GM23338 (cell line): Measurements from ENCODE around the gene NGF. TPM values are rescaled to one million over a fixed set of nuclear protein-coding genes. Genes with fewer than 3 reads are reported as not detected.

ENCODE experiments used
- ATAC-seq: fragments of 200-7000 bp; cut with Tn5 transposase; 3 replicates; pipeline ENCODE4 v1.9.1; 2020
- DNase-seq: peaks from one replicate; pipeline ENCODE4 v3.0.0-alpha.2; 2015; ENCODE audit warnings: low spot score
- H2AFZ ChIP-seq: fragments of 200-600 bp; sonication (generic); 2 replicates; pipeline ENCODE4 v1.8.0; 2016; ENCODE audit warnings: antibody characterized with exemption, mild to moderate bottlenecking, moderate library complexity
- H3F3A ChIP-seq: fragments of 200-600 bp; sonication (generic); replicated peaks from 2 replicates; pipeline ENCODE4 v1.8.0; 2017; ENCODE audit warnings: antibody characterized with exemption, mixed run types, low read depth
- H3K27ac ChIP-seq: fragments of 200-600 bp; sonication (generic); 2 replicates; pipeline ENCODE4 v1.6.1; 2016; ENCODE audit warnings: low read depth
- H3K27me3 ChIP-seq: fragments of 200-600 bp; sonication (generic); 2 replicates; pipeline ENCODE4 v1.8.0; 2016; ENCODE audit warnings: mild to moderate bottlenecking, mixed run types, moderate library complexity; ENCODE audit not compliant: insufficient read depth
- H3K36me3 ChIP-seq: fragments of 200-600 bp; sonication (generic); 2 replicates; pipeline ENCODE4 v1.8.0; 2016; ENCODE audit warnings: mild to moderate bottlenecking; ENCODE audit not compliant: insufficient read depth
- H3K4me1 ChIP-seq: fragments of 200-600 bp; sonication (generic); 2 replicates; pipeline ENCODE4 v1.8.0; 2016; ENCODE audit warnings: mild to moderate bottlenecking, moderate library complexity; ENCODE audit not compliant: insufficient read depth
- H3K4me2 ChIP-seq: fragments of 200-600 bp; sonication (generic); 2 replicates; pipeline ENCODE4 v1.7.1; 2017; ENCODE audit warnings: mixed run types
- H3K4me3 ChIP-seq: fragments of 200-600 bp; sonication (generic); 2 replicates; pipeline ENCODE4 v1.6.1; 2016; ENCODE audit warnings: mixed run types
- H3K79me2 ChIP-seq: fragments of 200-600 bp; sonication (generic); replicated peaks from 2 replicates; pipeline ENCODE4 v1.8.0; 2017; ENCODE audit warnings: mild to moderate bottlenecking; ENCODE audit not compliant: insufficient read depth
- H3K9me2 ChIP-seq: fragments of 200-600 bp; sonication (generic); 2 replicates; pipeline ENCODE4 v1.8.0; 2017; ENCODE audit not compliant: insufficient read depth
- H4K20me1 ChIP-seq: fragments of 200-600 bp; sonication (generic); replicated peaks from 2 replicates; pipeline ENCODE4 v1.8.0; 2017; ENCODE audit warnings: mild to moderate bottlenecking; ENCODE audit not compliant: insufficient read depth
- H3K27ac Mint-ChIP-seq: 2 replicates; pipeline ENCODE4 v1.8.0; 2020; ENCODE audit warnings: inconsistent platforms, mild to moderate bottlenecking, moderate library complexity, mixed read lengths
- H3K27me3 Mint-ChIP-seq: 3 replicates; pipeline ENCODE4 v1.8.0; 2022; ENCODE audit warnings: low read depth, mild to moderate bottlenecking, moderate library complexity, mixed read lengths, inconsistent platforms; ENCODE audit not compliant: insufficient read depth, poor library complexity
- H3K36me3 Mint-ChIP-seq: 3 replicates; pipeline ENCODE4 v1.8.0; 2021; ENCODE audit warnings: low read depth, mild to moderate bottlenecking, inconsistent platforms, moderate library complexity, mixed read lengths
- H3K4me1 Mint-ChIP-seq: 3 replicates; pipeline ENCODE4 v1.8.0; 2020; ENCODE audit warnings: mild to moderate bottlenecking, inconsistent platforms, mixed read lengths
- H3K4me3 Mint-ChIP-seq: 3 replicates; pipeline ENCODE4 v1.8.0; 2021; ENCODE audit warnings: moderate library complexity, mild to moderate bottlenecking, inconsistent platforms, mixed read lengths
- H3K9me3 Mint-ChIP-seq: 3 replicates; pipeline ENCODE4 v1.8.0; 2020; ENCODE audit warnings: moderate library complexity, mild to moderate bottlenecking, inconsistent platforms, mixed read lengths
- CREB1 ChIP-seq: fragments of 250-450 bp; sonication (Bioruptor Pico); IDR thresholded peaks from 2 replicates; pipeline ENCODE4 v1.5.0; 2020; ENCODE audit warnings: low read depth, mild to moderate bottlenecking, moderate library complexity
- ETS1 ChIP-seq: IDR thresholded peaks from 2 replicates; pipeline ENCODE4 v1.6.1; 2016; ENCODE audit warnings: antibody characterized with exemption
- EZH2 ChIP-seq: fragments of 200-600 bp; sonication (generic); IDR thresholded peaks from one replicate; pipeline ENCODE4 v1.8.0; 2017; ENCODE audit warnings: antibody characterized with exemption, mild to moderate bottlenecking, low read depth; ENCODE audit not compliant: unreplicated experiment
- EZH2phosphoT487 ChIP-seq: fragments of 200-600 bp; sonication (generic); IDR thresholded peaks from one replicate; pipeline ENCODE4 v1.8.1; 2018; ENCODE audit warnings: antibody characterized with exemption; ENCODE audit not compliant: unreplicated experiment
- JUNB ChIP-seq: IDR thresholded peaks from one replicate; pipeline ENCODE4 v1.6.1; 2016; ENCODE audit warnings: antibody characterized with exemption; ENCODE audit not compliant: unreplicated experiment
- NANOG ChIP-seq: IDR thresholded peaks from 2 replicates; pipeline ENCODE4 v1.6.1; 2016; ENCODE audit warnings: antibody characterized with exemption, borderline replicate concordance
- POLR2AphosphoS5 ChIP-seq: IDR thresholded peaks from 2 replicates; pipeline ENCODE4 v1.6.1; 2016; ENCODE audit warnings: antibody characterized with exemption, low read depth
- STAT1 ChIP-seq: IDR thresholded peaks from one replicate; pipeline ENCODE4 v1.6.1; 2016; ENCODE audit warnings: antibody characterized with exemption; ENCODE audit not compliant: unreplicated experiment
- ZNF114 ChIP-seq: fragments of 250-450 bp; sonication (Bioruptor Pico); IDR thresholded peaks from 2 replicates; pipeline ENCODE4 v1.5.0; 2020; ENCODE audit warnings: mild to moderate bottlenecking, moderate library complexity
- ZNF331 ChIP-seq: fragments of 250-450 bp; sonication (Bioruptor Pico); IDR thresholded peaks from 2 replicates; pipeline ENCODE4 v1.5.0; 2020; ENCODE audit warnings: low read depth, mild to moderate bottlenecking, moderate library complexity
- ZNF462 ChIP-seq: fragments of 250-450 bp; sonication (Bioruptor Pico); IDR thresholded peaks from 2 replicates; pipeline ENCODE4 v1.5.0; 2020; ENCODE audit warnings: mild to moderate bottlenecking, moderate library complexity
- polyA plus RNA-seq: library from polyadenylated mRNA; unstranded; fragments of >200 nt; fragmentation: Nextera tagmentation; extraction: Ambion mirVana; gene quantifications from 2 replicates; pipeline ENCODE4 v1.2.1, GENCODE V29; 2016
- total RNA-seq: library from RNA; depleted of rRNA; stranded (reverse); fragments of >200 nt; shearing (Covaris generic); gene quantifications from 2 replicates; pipeline ENCODE4 v1.2.3, GENCODE V29; 2014
- TF ChIP-seq, protein P1 (sequence below): IDR thresholded peaks from one replicate; pipeline ENCODE4 v1.6.1; 2018; ENCODE audit warnings: antibody characterized with exemption; ENCODE audit not compliant: unreplicated experiment
- TF ChIP-seq, protein P2 (sequence below), 2 experiments: fragments of 200-600 bp in 1 of 2; sonication (generic) in 1 of 2; conservative IDR thresholded peaks; 2 replicates each; pipeline versions ENCODE4 v1.5.1 to v1.6.1; 2016 to 2017; ENCODE audit warnings: antibody characterized with exemption in 2 of 2, low read depth in 2 of 2, mild to moderate bottlenecking in 2 of 2, moderate library complexity in 1 of 2

Gene NGF
- total and polyA plus RNA-seq, 2 experiments from 2014 or later: 0.28 to 0.92 TPM

GRCh38 chr1:115283681-115284146, 54.3 kb downstream of the NGF start:
- DNase-seq (no peak), ATAC-seq (no peak)
- Mint-ChIP-seq H3K27ac (no peak overlapping the region), H3K4me3 (no peak overlapping the region), H3K9me3 (peaks cover 2% of the 10 kb centered on the region; the same call in 1 of the 3 replicates), H3K36me3 (no peaks in the 10 kb centered on the region), H3K27me3 (peaks cover 6% of the 10 kb centered on the region), H3K4me1 (peaks cover 3% of the 10 kb centered on the region)
- Histone ChIP-seq H3K27me3 (no peaks in the 10 kb centered on the region), H3K4me1 (no peaks in the 10 kb centered on the region), H3K4me2 (no peak overlapping the region), H3K27ac (no peak overlapping the region), H3K36me3 (no peaks in the 10 kb centered on the region), H4K20me1 (no peaks in the 10 kb centered on the region), H3K9me2 (peaks cover 8% of the 10 kb centered on the region; the same call in 1 of the 2 replicates), H3K4me3 (no peak overlapping the region), H3K79me2 (no peaks in the 10 kb centered on the region), H2AFZ (no peak overlapping the region; the same call in 1 of the 2 replicates), H3F3A (no peaks in the 10 kb centered on the region)
- TF ChIP-seq ZNF462 (CRISPR knock-in tag) (no peak), NANOG (no peak), ZNF331 (CRISPR knock-in tag) (no peak), ETS1 (no peak), EZH2 (no peak), ZNF114 (CRISPR knock-in tag) (no peak), EZH2phosphoT487 (no peak), STAT1 (no peak), POLR2AphosphoS5 (no peak), CREB1 (CRISPR knock-in tag) (no peak), JUNB (no peak)
- TF ChIP-seq, protein P1, sequence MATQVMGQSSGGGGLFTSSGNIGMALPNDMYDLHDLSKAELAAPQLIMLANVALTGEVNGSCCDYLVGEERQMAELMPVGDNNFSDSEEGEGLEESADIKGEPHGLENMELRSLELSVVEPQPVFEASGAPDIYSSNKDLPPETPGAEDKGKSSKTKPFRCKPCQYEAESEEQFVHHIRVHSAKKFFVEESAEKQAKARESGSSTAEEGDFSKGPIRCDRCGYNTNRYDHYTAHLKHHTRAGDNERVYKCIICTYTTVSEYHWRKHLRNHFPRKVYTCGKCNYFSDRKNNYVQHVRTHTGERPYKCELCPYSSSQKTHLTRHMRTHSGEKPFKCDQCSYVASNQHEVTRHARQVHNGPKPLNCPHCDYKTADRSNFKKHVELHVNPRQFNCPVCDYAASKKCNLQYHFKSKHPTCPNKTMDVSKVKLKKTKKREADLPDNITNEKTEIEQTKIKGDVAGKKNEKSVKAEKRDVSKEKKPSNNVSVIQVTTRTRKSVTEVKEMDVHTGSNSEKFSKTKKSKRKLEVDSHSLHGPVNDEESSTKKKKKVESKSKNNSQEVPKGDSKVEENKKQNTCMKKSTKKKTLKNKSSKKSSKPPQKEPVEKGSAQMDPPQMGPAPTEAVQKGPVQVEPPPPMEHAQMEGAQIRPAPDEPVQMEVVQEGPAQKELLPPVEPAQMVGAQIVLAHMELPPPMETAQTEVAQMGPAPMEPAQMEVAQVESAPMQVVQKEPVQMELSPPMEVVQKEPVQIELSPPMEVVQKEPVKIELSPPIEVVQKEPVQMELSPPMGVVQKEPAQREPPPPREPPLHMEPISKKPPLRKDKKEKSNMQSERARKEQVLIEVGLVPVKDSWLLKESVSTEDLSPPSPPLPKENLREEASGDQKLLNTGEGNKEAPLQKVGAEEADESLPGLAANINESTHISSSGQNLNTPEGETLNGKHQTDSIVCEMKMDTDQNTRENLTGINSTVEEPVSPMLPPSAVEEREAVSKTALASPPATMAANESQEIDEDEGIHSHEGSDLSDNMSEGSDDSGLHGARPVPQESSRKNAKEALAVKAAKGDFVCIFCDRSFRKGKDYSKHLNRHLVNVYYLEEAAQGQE: no peak
- TF ChIP-seq, protein P2, sequence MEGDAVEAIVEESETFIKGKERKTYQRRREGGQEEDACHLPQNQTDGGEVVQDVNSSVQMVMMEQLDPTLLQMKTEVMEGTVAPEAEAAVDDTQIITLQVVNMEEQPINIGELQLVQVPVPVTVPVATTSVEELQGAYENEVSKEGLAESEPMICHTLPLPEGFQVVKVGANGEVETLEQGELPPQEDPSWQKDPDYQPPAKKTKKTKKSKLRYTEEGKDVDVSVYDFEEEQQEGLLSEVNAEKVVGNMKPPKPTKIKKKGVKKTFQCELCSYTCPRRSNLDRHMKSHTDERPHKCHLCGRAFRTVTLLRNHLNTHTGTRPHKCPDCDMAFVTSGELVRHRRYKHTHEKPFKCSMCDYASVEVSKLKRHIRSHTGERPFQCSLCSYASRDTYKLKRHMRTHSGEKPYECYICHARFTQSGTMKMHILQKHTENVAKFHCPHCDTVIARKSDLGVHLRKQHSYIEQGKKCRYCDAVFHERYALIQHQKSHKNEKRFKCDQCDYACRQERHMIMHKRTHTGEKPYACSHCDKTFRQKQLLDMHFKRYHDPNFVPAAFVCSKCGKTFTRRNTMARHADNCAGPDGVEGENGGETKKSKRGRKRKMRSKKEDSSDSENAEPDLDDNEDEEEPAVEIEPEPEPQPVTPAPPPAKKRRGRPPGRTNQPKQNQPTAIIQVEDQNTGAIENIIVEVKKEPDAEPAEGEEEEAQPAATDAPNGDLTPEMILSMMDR (conservative IDR thresholded peaks at IDR 0.05; ENCODE audit: low read depth in 2 of 2): no peak
